Fibroblast of lung (primary cell): ENCODE results near the gene IQGAP2.

ENCODE experiments used
- CTCF ChIP-seq, 2 donors: IDR thresholded peaks in 1 of 2; conservative IDR thresholded peaks in 1 of 2; 1 replicate in 1 of 2; 2 replicates in 1 of 2; pipeline ENCODE4 v1.5.1; 2011 to 2012; ENCODE audit warnings: low read length in 2 of 2, control low read depth in 1 of 2, inconsistent platforms in 1 of 2, low read depth in 1 of 2, mild to moderate bottlenecking in 1 of 2
- EZH2 ChIP-seq: IDR thresholded peaks from 2 replicates; pipeline ENCODE4 v1.5.1; 2012; ENCODE audit warnings: low read length, control low read depth, mild to moderate bottlenecking; ENCODE audit errors: missing control alignments

GRCh38 chr5:76391014-76391413 is 12.1 kb upstream of the IQGAP2 start:
- no peak for TF ChIP-seq CTCF (conservative IDR thresholded peaks at IDR 0.05 in 1 of 2, IDR thresholded peaks at IDR 0.05 in 1 of 2; ENCODE audit: low read depth in 1 of 2, low read length in 2 of 2)
- TF ChIP-seq EZH2 = no peak
